PC-3 (cell line): ENCODE data around the gene MSMB. TPM values are rescaled to one million over a fixed set of nuclear protein-coding genes. Genes with fewer than 3 reads are reported as not detected.
A peak's percentile ranks its signal among the peaks of the same experiment; 100 is the strongest.

Source experiments
- ATAC-seq: fragments of 200-7000 bp; cut with Tn5 transposase; 2 replicates; pipeline ENCODE4 v1.9.1; 2020; ENCODE audit warnings: mild to moderate bottlenecking, moderate library complexity
- BruUV-seq: library from RNA; stranded (reverse); fragments of 400-500 nt; replicated peaks from 2 replicates; lab custom pipeline; 2021; lab: Mats Ljungman, UMichigan
- CTCF ChIA-PET: fragments of 300-600 bp; sonication (Branson Sonifier 250); formaldehyde crosslinking; loops from one replicate; lab custom pipeline; 2022; ENCODE audit warnings: antibody characterized with exemption; lab: Charles Lee
- POLR2A ChIA-PET: fragments of 300-600 bp; sonication (Branson Sonifier 250); formaldehyde crosslinking; loops from one replicate; lab custom pipeline; 2022; ENCODE audit warnings: antibody characterized with exemption; ENCODE audit not compliant: unreplicated experiment; lab: Charles Lee
- DNase-seq: peaks from one replicate; pipeline ENCODE4 v3.0.0-alpha.2; 2015
- H2AFZ ChIP-seq: fragments of 300-600 bp; sonication (generic); 2 replicates; pipeline ENCODE4 v1.6.0; 2016; ENCODE audit warnings: antibody characterized with exemption, low read length
- H3F3A ChIP-seq: fragments of 300-600 bp; sonication (generic); one replicate; pipeline ENCODE4 v1.6.0; 2017; ENCODE audit warnings: antibody characterized with exemption, low read length, control low read depth, mild to moderate bottlenecking; ENCODE audit not compliant: unreplicated experiment
- H3K27ac ChIP-seq: fragments of 300-600 bp; sonication (generic); 2 replicates; pipeline ENCODE4 v1.5.1; 2016; ENCODE audit warnings: mild to moderate bottlenecking, low read length
- H3K27me3 ChIP-seq: fragments of 300-600 bp; sonication (generic); 2 replicates; pipeline ENCODE4 v1.6.1; 2016; ENCODE audit warnings: low read length, mixed read lengths
- H3K36me3 ChIP-seq: fragments of 300-600 bp; sonication (generic); 2 replicates; pipeline ENCODE4 v1.6.1; 2016; ENCODE audit warnings: low read depth, mixed run types, low read length, mixed read lengths
- H3K4me1 ChIP-seq: fragments of 300-600 bp; sonication (generic); 2 replicates; pipeline ENCODE4 v1.5.1; 2016; ENCODE audit warnings: low read length; ENCODE audit not compliant: insufficient read depth
- H3K4me2 ChIP-seq: fragments of 300-600 bp; sonication (generic); 2 replicates; pipeline ENCODE4 v1.6.0; 2016; ENCODE audit warnings: low read length
- H3K4me3 ChIP-seq: fragments of 300-600 bp; sonication (generic); 2 replicates; pipeline ENCODE4 v1.5.1; 2016; ENCODE audit warnings: mild to moderate bottlenecking, low read length, mixed read lengths
- H3K79me2 ChIP-seq: fragments of 300-600 bp; sonication (generic); 2 replicates; pipeline ENCODE4 v1.6.1; 2017; ENCODE audit warnings: low read length, mixed read lengths
- H3K9ac ChIP-seq: fragments of 300-600 bp; sonication (generic); 2 replicates; pipeline ENCODE4 v1.6.0; 2016; ENCODE audit warnings: mild to moderate bottlenecking, low read length
- H3K9me2 ChIP-seq: fragments of 300-600 bp; sonication (generic); replicated peaks from 2 replicates; pipeline ENCODE4 v1.6.1; 2016; ENCODE audit warnings: mixed run types, low read length, mixed read lengths
- H3K9me3 ChIP-seq: fragments of 300-600 bp; sonication (generic); 2 replicates; pipeline ENCODE4 v1.6.1; 2016; ENCODE audit warnings: low read length, mixed read lengths
- H4K20me1 ChIP-seq: fragments of 300-600 bp; sonication (generic); 2 replicates; pipeline ENCODE4 v1.6.1; 2016; ENCODE audit warnings: low read length, mixed read lengths
- CTCF ChIP-seq: fragments of 300-600 bp; sonication (generic); conservative IDR thresholded peaks from 2 replicates; pipeline ENCODE4 v1.5.1; 2017; ENCODE audit warnings: antibody characterized with exemption, low read depth, mild to moderate bottlenecking, low read length
- EZH2 ChIP-seq: fragments of 300-600 bp; sonication (generic); IDR thresholded peaks from one replicate; pipeline ENCODE4 v1.6.1; 2017; ENCODE audit warnings: antibody characterized with exemption, mild to moderate bottlenecking, low read length; ENCODE audit not compliant: unreplicated experiment
- EZH2phosphoT487 ChIP-seq: fragments of 300-600 bp; sonication (generic); IDR thresholded peaks from 2 replicates; pipeline ENCODE4 v1.6.1; 2018; ENCODE audit warnings: mild to moderate bottlenecking, antibody characterized with exemption, low read length, borderline replicate concordance
- intact Hi-C: fragments of 100-400 bp; cut with micrococcal nuclease; formaldehyde crosslinking; loops from 2 replicates; pipeline ENCODE4 v1.9.0; 2023
- total RNA-seq: library from RNA; depleted of rRNA; stranded (reverse); fragments of >200 nt; gene quantifications from 2 replicates; pipeline ENCODE4 v1.2.3, GENCODE V29; 2014

MSMB gene
- total RNA-seq, 1 experiment from 2014 or later, result not detected

- BruUV-seq, result no TSS peak
- ChIA-PET POLR2A (no interaction called here), CTCF (no interaction called here)
- DNase-seq (no peak), ATAC-seq (no peak)
- no peak for TF ChIP-seq EZH2
- TF ChIP-seq EZH2phosphoT487, result no peak
- no peak for TF ChIP-seq CTCF
- Histone ChIP-seq H2AFZ (peak overlapping the region; percentile 13; the same call in 1 of the 2 replicates), H3F3A (no peaks in the 10 kb centered on the region), H4K20me1 (no peaks in the 10 kb centered on the region), H3K27me3 (no peaks in the 10 kb centered on the region), H3K4me3 (no peak overlapping the region), H3K4me2 (0 out of 2 replicates have a peak overlapping the region, but pooled peaks have one; percentile 7), H3K27ac (no peak overlapping the region), H3K9me3 (no peaks in the 10 kb centered on the region), H3K4me1 (0 out of 2 replicates have a peak, but pooled peaks cover 4% of the 10 kb centered on the region), H3K36me3 (no peaks in the 10 kb centered on the region), H3K9me2 (no peaks in the 10 kb centered on the region), H3K79me2 (no peaks in the 10 kb centered on the region), H3K9ac (no peak overlapping the region)
- intact Hi-C loops, result no loop called here
Observed at GRCh38 chr10:46052791-46053375, 6.8 kb upstream of the MSMB start.

- intact Hi-C loops, result no loop called here
- ChIA-PET CTCF (interaction anchor here (0.5 kb wide), 1 partner anchor 23 kb away, joined by 3 read pairs; no protein-coding TSS in a partner anchor), POLR2A (no interaction called here)
- H3K9me2 ChIP-seq, result no peaks in the 10 kb centered on the region
- H3K27me3 ChIP-seq, result no peaks in the 10 kb centered on the region
- ATAC-seq, result peak; percentile 68
- H3K4me3 ChIP-seq, result no peak overlapping the region
- H2AFZ ChIP-seq, result peak overlapping the region; percentile 13; the same call in 1 of the 2 replicates
- H3K79me2 ChIP-seq, result no peaks in the 10 kb centered on the region
- no peak overlapping the region for H3K9ac ChIP-seq
- H3K4me2 ChIP-seq, result peak overlapping the region; percentile 7; the same call in 1 of the 2 replicates
- H3K9me3 ChIP-seq, result no peaks in the 10 kb centered on the region
- 0 out of 2 replicates have a peak, but pooled peaks cover 4% of the 10 kb centered on the region for H3K4me1 ChIP-seq
- H3K36me3 ChIP-seq, result no peaks in the 10 kb centered on the region
- no peaks in the 10 kb centered on the region for H4K20me1 ChIP-seq
- no peaks in the 10 kb centered on the region for H3F3A ChIP-seq
- TF ChIP-seq CTCF, result no peak
- TF ChIP-seq EZH2phosphoT487, result no peak
- no peak for TF ChIP-seq EZH2
- no peak overlapping the region for H3K27ac ChIP-seq
- BruUV-seq, result no TSS peak
- DNase-seq, result peak; percentile 33
Observed at GRCh38 chr10:46052057-46052790, 6.2 kb upstream of the MSMB start.
